HFF-Myc (cell line): ENCODE results near the gene ADAD2.

Experiments used
- DNase-seq: peaks from one replicate; pipeline ENCODE4 v3.0.0-alpha.2; 2011; ENCODE audit warnings: low read depth; ENCODE audit errors: extremely low read depth
- H3K4me3 ChIP-seq: replicated peaks from 2 replicates; pipeline ENCODE4 v1.5.1; 2011; ENCODE audit warnings: low read depth, mild to moderate bottlenecking, control low read depth, low read length
- CTCF ChIP-seq: IDR thresholded peaks from 2 replicates; pipeline ENCODE4 v1.5.1; 2012; ENCODE audit warnings: mild to moderate bottlenecking, low read depth, low read length, control low read depth; ENCODE audit errors: missing control alignments

ADAD2 gene

GRCh38 chr16:84176192-84177053 lies 14.5 kb upstream of the ADAD2 start:
- TF ChIP-seq CTCF = no peak
- no peak for DNase-seq
- no peak overlapping the region for H3K4me3 ChIP-seq

DNA sequence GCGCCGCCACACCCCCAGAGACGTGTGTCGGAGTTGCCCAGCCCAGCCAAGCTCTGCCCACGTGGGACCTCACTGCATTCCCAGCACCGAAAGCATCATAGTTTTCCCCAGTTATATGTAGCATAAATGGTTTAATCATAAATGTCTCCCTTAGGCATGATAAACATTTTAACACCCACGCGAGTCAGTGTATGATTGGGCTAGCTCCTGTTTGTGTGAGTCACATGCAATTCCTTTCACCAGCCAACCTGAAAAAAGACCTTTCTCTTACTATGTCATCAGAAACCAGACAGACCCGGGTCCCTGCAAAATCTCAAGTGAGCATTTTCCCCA lies 13.2 kb upstream of the ADAD2 start:
- H3K4me3 ChIP-seq = no peak overlapping the region
- no peak for TF ChIP-seq CTCF
- DNase-seq = no peak

GRCh38 chr16:84178146-84178765 lies 12.7 kb upstream of the ADAD2 start:
- TF ChIP-seq CTCF = no peak
- no peak for DNase-seq
- H3K4me3 ChIP-seq = no peak overlapping the region

DNA sequence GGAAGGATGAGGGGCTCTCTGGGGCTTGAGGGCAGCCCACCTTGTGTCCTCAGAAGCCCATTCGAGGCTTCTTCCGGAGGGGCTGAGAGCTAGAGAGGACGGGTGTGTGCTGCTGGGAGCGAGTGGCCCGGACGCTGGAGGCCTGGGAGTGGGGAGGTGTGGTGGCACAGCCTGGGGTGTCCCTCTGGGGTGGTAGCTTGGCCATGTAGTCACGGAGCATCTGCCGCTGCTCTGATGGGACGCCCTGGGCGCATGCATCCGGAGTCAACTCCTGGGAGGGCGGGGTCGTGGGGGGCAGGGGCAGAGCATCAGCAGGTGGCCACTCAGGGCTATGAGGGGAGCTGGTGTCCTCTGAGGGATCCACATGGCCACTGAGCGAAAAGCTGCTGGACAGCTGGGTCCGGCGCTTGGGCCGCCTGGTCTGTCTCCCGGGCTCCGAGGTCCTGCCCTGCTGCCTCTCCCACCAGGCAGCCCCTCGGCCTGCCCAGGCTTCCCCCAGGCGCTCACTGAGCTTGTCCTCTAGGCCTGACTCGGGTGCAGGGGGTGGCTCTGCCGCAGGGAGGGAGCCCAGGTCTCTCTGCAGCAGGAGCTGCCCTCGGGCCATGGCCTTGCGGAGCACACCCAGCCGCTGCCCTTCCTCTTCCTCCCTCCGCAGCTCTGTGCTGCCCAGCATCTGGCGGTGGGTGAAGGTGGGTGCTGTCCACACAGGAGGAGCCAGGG lies 11.9 kb upstream of the ADAD2 start:
- DNase-seq = no peak
- TF ChIP-seq CTCF = no peak
- no peak overlapping the region for H3K4me3 ChIP-seq

- no peak for DNase-seq
- H3K4me3 ChIP-seq = no peak overlapping the region
- no peak for TF ChIP-seq CTCF
Observed at GRCh38 chr16:84179612-84180320, 11.2 kb upstream of the ADAD2 start.

- H3K4me3 ChIP-seq = no peak overlapping the region
- TF ChIP-seq CTCF = no peak
- no peak for DNase-seq
Observed at GRCh38 chr16:84180519-84181140, 10.3 kb upstream of the ADAD2 start.
